Karpas-422 (cell line): ENCODE measurements around the gene PIGQ. TPM values are rescaled to one million over a fixed set of nuclear protein-coding genes. Genes with fewer than 3 reads are reported as not detected.
A peak's percentile ranks its signal among the peaks of the same experiment; 100 is the strongest.

Experiments
- DNase-seq: peaks from one replicate; pipeline ENCODE4 v3.0.0-alpha.2; 2015
- H2AFZ ChIP-seq: fragments of 200-600 bp; sonication (generic); 2 replicates; pipeline ENCODE4 v1.6.1; 2014; ENCODE audit warnings: antibody characterized with exemption, low read length, mixed read lengths
- H3K27ac ChIP-seq: fragments of 200-600 bp; sonication (generic); 2 replicates; pipeline ENCODE4 v1.5.1; 2014; ENCODE audit warnings: mild to moderate bottlenecking, low read length, moderate library complexity
- H3K27me3 ChIP-seq: fragments of 200-600 bp; sonication (generic); 2 replicates; pipeline ENCODE4 v1.6.1; 2014; ENCODE audit warnings: low read length, mixed read lengths
- H3K36me3 ChIP-seq: fragments of 200-600 bp; sonication (generic); 2 replicates; pipeline ENCODE4 v1.6.1; 2014; ENCODE audit warnings: low read length, mixed read lengths; ENCODE audit not compliant: insufficient read depth
- H3K4me1 ChIP-seq: fragments of 200-600 bp; sonication (generic); 2 replicates; pipeline ENCODE4 v1.6.1; 2014; ENCODE audit warnings: mild to moderate bottlenecking, low read length, mixed read lengths
- H3K4me2 ChIP-seq: fragments of 200-600 bp; sonication (generic); 2 replicates; pipeline ENCODE4 v1.6.1; 2014; ENCODE audit warnings: low read length, low read depth, mild to moderate bottlenecking; ENCODE audit not compliant: poor library complexity, severe bottlenecking
- H3K4me3 ChIP-seq: fragments of 200-600 bp; sonication (generic); 2 replicates; pipeline ENCODE4 v1.5.1; 2014; ENCODE audit warnings: mild to moderate bottlenecking, antibody characterized with exemption, low read length, mixed read lengths
- H3K79me2 ChIP-seq: fragments of 200-600 bp; sonication (generic); 2 replicates; pipeline ENCODE4 v1.6.1; 2014; ENCODE audit warnings: mild to moderate bottlenecking, low read length, mixed read lengths
- H3K9ac ChIP-seq: fragments of 200-600 bp; sonication (generic); 2 replicates; pipeline ENCODE4 v1.6.0; 2014; ENCODE audit warnings: low read length
- H3K9me2 ChIP-seq: fragments of 200-600 bp; sonication (generic), shearing (Covaris generic); replicated peaks from 2 replicates; pipeline ENCODE4 v1.6.0; 2014; ENCODE audit warnings: mild to moderate bottlenecking, low read length, moderate library complexity; ENCODE audit not compliant: insufficient read depth
- H3K9me3 ChIP-seq: fragments of 300-700, 200-600 bp; sonication (generic); 2 replicates; pipeline ENCODE4 v1.6.1; 2014; ENCODE audit warnings: low read length, mixed read lengths
- H4K20me1 ChIP-seq: fragments of 200-600 bp; sonication (generic); 2 replicates; pipeline ENCODE4 v1.6.1; 2014; ENCODE audit warnings: mild to moderate bottlenecking, antibody characterized with exemption, low read length, low read depth; ENCODE audit not compliant: insufficient read depth
- total RNA-seq: library from RNA; depleted of rRNA; stranded (reverse); fragments of >200 nt; shearing (Covaris generic); gene quantifications from 2 replicates; pipeline ENCODE4 v1.2.3, GENCODE V29; 2014; ENCODE audit warnings: low replicate concordance; rRNA removed

PIGQ gene
- total RNA-seq, result 35.7 and 64.3 TPM in 2 replicates

DNA sequence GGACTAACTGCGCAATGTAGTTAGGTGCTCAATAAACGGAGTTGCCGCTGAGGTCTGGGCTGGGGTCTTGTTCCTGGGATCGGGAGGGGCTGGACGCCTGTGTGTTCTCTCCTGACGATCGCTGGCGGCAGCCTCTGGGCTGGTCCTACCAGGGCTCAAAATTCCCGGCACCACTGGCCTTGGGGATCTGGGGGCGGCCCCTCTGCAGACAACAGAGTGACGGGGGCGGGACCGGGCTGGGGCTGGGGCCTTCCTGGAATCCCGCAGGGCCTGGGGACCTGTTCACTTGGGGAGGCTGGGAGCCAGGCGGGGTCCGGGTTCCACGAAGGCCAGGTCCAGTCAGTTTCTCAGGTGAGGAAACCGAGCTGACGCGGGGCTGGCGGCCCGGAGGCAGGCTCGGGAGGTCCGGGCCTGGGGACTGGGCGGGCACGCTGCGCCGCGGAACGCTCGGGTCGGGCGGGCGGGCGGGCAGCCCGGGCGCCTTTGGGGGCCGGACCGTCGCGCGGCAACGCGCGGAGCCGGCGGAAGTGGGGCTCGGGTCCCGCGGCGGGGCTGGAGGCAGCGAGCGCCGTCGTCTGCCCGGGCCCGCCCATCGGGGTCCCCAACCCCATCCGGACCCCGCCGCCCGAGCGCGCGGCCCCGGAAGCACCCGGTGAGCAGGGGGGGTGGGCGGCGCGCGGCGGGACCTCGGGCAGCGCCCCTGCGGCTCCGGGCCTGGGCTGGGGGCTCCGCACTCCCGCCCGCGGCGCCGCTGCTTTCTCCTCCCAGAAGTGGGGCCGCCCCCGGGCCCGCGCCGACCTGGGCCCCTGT, at the start of gene PIGQ:
Gene PIGQ, plus strand, starts transcription at position 524 of the 810 bp plus-strand sequence. CDS start 4,107 bp downstream, outside the sequence.
- H3K4me1 ChIP-seq, result peaks cover 37% of the 10 kb centered on the region
- peak within 1 kb of the TSS; percentile 81 for H2AFZ ChIP-seq
- no peaks in the 10 kb centered on the region for H3K36me3 ChIP-seq
- no peaks in the 10 kb centered on the region for H3K27me3 ChIP-seq
- no peaks in the 10 kb centered on the region for H4K20me1 ChIP-seq
- peak within 1 kb of the TSS; percentile 99 for H3K4me2 ChIP-seq
- H3K4me3 ChIP-seq, result peak within 1 kb of the TSS; percentile 99
- peak within 1 kb of the TSS; percentile 41 for H3K27ac ChIP-seq
- H3K79me2 ChIP-seq, result peaks cover 23% of the 10 kb centered on the region
- peak; percentile 88 for DNase-seq
- H3K9ac ChIP-seq, result peak within 1 kb of the TSS; percentile 98
- H3K9me3 ChIP-seq, result no peaks in the 10 kb centered on the region
- H3K9me2 ChIP-seq, result no peaks in the 10 kb centered on the region

DNA sequence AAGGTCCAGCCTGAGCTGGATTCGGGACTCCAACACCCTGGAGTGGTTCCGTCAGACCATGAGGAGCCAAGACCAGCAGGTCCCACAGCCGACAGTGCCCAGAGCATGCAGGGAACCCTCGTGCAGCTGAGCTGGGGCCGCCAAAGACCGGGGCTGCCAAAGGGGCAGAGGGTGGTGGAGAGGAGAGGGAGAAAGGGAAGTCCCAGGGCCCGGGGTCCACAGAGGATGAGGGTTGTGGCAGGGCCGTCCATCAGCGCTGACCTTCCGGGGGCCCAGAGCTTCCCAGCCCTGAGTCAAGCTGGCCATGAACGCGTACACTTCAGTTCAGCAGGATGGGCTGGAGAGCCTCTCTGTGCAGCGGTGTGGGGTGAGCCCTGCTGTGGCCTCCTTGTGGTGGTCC, 48.9 kb upstream of the PIGQ start:
- H3K4me1 ChIP-seq, result peaks cover 6% of the 10 kb centered on the region
- H2AFZ ChIP-seq, result no peak overlapping the region
- H3K36me3 ChIP-seq, result no peaks in the 10 kb centered on the region
- H4K20me1 ChIP-seq, result no peaks in the 10 kb centered on the region
- H3K4me2 ChIP-seq, result no peak overlapping the region
- no peak overlapping the region for H3K4me3 ChIP-seq
- H3K27me3 ChIP-seq, result no peaks in the 10 kb centered on the region
- no peak for DNase-seq
- H3K9me3 ChIP-seq, result no peaks in the 10 kb centered on the region
- no peaks in the 10 kb centered on the region for H3K9me2 ChIP-seq
- H3K9ac ChIP-seq, result no peak overlapping the region
- H3K27ac ChIP-seq, result no peak overlapping the region
- peaks cover 1% of the 10 kb centered on the region; the same call in 1 of the 2 replicates for H3K79me2 ChIP-seq

DNA sequence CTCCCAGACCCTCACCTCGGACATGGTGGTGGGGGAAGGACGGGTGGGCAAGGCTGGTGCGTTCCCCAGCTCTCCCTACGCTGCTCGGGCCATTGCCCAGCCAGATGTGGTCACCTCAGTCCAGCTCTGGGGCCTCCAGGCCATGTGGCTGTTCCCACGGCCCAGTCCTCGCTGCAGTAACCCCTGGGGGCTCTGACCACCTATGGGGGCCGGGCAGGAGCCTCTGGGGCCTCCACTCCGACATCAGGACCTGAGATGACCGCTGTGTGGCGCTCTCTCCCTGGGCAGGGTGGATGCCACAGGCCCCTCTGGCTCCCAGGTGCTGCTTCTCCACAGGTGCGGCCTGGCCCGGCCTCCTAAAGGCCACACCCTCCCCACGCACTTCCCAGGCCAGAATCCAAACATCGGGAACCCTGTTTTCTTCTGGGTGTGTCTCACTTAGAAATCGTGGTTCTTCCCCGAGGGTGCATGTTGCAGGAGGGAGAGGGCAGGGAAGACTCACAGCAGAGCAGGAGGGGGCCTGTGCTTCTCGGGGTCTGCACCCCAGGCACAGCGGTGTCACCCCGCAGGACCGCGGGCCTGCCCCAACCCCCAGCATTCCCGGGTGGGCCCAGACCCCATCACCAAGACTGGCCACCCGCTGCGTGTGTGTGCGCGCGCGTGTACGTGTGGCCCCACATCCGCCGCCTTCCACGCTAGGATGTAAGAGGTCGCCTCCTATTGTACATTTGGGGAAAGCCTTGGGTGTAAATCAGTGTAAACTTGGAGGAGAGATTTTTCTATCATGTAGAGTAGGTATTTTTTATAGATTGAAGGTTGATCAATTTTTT, 48.2 kb upstream of the PIGQ start:
- Histone ChIP-seq H4K20me1 (no peaks in the 10 kb centered on the region), H3K36me3 (no peaks in the 10 kb centered on the region), H3K27ac (no peak overlapping the region), H3K9me3 (no peaks in the 10 kb centered on the region), H3K9me2 (no peaks in the 10 kb centered on the region), H2AFZ (no peak overlapping the region), H3K4me2 (no peak overlapping the region), H3K4me1 (peaks cover 13% of the 10 kb centered on the region), H3K79me2 (peaks cover 9% of the 10 kb centered on the region), H3K4me3 (no peak overlapping the region), H3K27me3 (no peaks in the 10 kb centered on the region), H3K9ac (no peak overlapping the region)
- no peak for DNase-seq

DNA sequence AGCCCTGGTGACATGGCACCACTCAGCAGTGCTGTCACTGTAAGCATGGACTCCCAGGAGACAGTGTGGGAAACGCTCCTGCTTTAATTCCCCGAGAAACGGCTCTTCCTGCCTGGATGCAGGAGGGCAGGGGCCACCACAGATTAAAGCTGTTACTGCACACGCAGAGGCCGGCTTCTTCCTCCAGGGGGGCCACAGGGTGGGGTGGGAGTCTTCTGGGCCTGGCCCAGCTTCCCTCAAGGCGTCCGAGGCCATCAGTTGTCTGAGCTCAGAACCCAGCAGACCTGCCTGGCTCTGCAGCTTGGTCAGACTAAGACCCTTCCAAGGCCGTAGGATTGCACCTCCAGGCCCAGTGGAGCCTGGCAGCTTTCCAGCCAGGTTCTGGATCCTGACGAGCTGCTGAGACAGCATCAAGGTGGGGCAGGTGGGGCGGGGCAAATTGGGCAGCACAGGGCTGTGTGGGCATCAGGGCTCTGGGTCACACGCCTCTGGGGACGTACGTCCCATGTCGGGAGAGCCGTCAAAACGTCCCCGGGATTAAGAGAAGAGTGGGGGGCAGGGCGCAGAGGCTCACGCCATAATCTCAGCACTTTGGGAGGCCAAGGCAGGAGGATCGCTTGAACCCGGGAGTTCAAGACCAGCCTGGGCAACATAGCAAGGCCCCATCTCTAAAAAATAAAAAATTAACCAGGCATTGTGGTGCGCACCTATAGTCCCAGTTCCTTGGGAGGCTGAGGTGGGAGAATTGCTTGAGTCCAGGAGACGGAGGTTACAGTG, 47.3 kb upstream of the PIGQ start:
- Histone ChIP-seq H3K27ac (no peak overlapping the region), H3K4me2 (no peak overlapping the region), H3K79me2 (peaks cover 12% of the 10 kb centered on the region), H3K9ac (no peak overlapping the region), H4K20me1 (no peaks in the 10 kb centered on the region), H3K4me1 (peaks cover 17% of the 10 kb centered on the region), H3K27me3 (no peaks in the 10 kb centered on the region), H3K4me3 (no peak overlapping the region), H3K9me2 (no peaks in the 10 kb centered on the region), H3K36me3 (no peaks in the 10 kb centered on the region), H2AFZ (no peak overlapping the region), H3K9me3 (no peaks in the 10 kb centered on the region)
- no peak for DNase-seq

DNA sequence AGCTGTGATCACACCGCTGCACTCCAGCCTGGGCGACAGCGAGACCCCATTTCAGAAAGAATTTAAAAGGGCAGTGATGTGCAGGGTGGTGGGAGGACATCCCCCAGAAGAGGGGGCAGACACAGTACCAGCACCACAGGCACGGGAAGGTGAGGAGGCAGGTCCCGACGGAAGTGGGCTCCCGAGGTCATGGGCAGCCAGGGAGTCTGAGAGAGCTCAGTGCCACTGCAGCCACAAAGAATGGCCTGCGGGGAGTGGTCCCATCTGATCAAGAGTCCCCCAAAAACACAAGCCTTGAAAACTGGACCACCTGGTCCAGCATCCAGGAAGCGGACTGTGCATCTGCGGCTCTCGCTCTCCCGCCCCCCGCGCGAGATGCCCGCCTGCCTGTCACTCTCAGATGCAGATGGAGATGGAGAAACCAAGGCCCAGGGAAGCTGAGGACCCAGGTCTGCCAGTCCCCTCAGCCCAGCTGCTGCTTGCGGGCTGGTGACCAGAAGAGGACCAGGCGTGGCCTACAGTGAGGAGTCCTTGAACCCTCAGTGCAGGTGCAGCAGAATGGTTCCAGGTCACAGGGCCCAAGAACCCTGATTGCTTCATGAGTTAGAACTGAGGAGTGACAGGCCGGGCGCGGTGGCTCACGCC, 46.5 kb upstream of the PIGQ start:
- DNase-seq, result no peak
- H3K27me3 ChIP-seq, result no peaks in the 10 kb centered on the region
- no peaks in the 10 kb centered on the region; the same call in 1 of the 2 replicates for H4K20me1 ChIP-seq
- H3K79me2 ChIP-seq, result peaks cover 14% of the 10 kb centered on the region
- H3K4me1 ChIP-seq, result peaks cover 17% of the 10 kb centered on the region
- no peak overlapping the region for H3K4me2 ChIP-seq
- H3K9ac ChIP-seq, result no peak overlapping the region
- H3K4me3 ChIP-seq, result no peak overlapping the region
- H3K27ac ChIP-seq, result no peak overlapping the region
- no peaks in the 10 kb centered on the region for H3K9me3 ChIP-seq
- no peaks in the 10 kb centered on the region for H3K36me3 ChIP-seq
- H3K9me2 ChIP-seq, result no peaks in the 10 kb centered on the region
- no peak overlapping the region for H2AFZ ChIP-seq

DNA sequence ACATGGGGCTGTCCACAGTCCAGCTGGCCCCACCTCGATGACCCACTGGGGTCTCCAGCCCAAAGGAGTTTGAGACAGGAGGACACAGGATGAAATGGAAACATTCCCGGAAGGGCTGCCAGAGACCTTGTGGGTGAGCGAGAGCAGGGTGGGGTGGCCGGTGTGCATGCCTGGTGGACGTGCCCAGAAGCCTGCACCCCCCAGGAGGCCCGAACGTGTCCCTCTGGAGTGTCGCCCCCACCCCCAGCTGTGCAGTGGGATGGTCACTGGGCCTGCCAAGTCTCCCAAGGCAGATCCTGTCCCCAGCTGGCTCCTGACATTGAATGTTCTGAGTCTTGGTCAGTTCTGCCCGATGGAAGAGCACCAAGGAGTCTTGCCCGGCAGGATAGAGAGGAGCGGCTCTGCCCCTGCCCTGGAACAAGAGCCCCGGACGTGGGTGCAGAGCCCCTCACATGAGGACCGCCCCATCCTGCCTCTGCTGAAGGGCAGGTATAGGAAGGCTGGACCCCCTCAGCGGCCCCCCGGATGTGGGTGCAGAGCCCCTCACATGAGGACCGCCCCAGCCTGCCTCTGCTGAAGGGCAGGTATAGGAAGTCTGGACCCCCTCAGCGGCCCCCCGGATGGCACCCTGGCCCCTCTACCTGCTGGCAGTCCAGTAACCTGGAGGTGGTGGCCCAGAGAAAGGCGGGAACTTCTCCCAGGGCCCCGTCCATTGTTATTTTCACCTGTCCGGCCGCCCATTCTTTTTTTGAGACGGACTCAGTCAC, 45.3 kb upstream of the PIGQ start:
- Histone ChIP-seq H3K9me2 (no peaks in the 10 kb centered on the region), H3K27me3 (no peaks in the 10 kb centered on the region), H4K20me1 (peaks cover 5% of the 10 kb centered on the region; the same call in 1 of the 2 replicates), H3K9ac (no peak overlapping the region), H3K4me2 (no peak overlapping the region), H3K79me2 (peaks cover 27% of the 10 kb centered on the region), H3K36me3 (no peaks in the 10 kb centered on the region), H3K9me3 (no peaks in the 10 kb centered on the region), H2AFZ (no peak overlapping the region), H3K4me1 (peaks cover 22% of the 10 kb centered on the region), H3K27ac (no peak overlapping the region), H3K4me3 (no peak overlapping the region)
- no peak for DNase-seq

DNA sequence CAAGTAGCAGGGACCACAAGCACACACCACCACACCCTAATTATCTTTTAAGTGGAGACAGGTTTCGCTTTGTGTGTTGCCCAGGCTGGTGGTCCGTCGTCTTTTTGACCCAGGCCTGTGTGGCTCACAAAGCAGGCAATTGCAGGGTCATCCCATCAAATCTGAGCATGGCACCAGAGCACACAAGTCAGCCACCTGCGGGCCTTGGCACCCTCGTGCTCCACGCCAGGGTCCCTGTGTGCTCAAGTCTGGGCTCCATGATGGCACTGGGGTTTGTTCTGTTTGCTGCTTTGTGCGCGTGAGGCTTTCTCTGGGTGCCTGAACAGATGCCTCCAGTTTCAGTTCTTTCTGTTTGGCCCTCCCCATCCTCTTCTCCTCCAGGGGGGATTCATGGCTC, 44.6 kb upstream of the PIGQ start:
- no peak overlapping the region for H2AFZ ChIP-seq
- no peaks in the 10 kb centered on the region for H3K9me3 ChIP-seq
- H3K9me2 ChIP-seq, result no peaks in the 10 kb centered on the region
- peaks cover 33% of the 10 kb centered on the region for H3K79me2 ChIP-seq
- no peaks in the 10 kb centered on the region for H3K36me3 ChIP-seq
- H3K9ac ChIP-seq, result 0 out of 2 replicates have a peak overlapping the region, but pooled peaks have one; percentile 99
- peak overlapping the region; percentile 69; the same call in 1 of the 2 replicates for H3K27ac ChIP-seq
- H3K4me2 ChIP-seq, result peak overlapping the region; percentile 91
- no peaks in the 10 kb centered on the region for H3K27me3 ChIP-seq
- no peak for DNase-seq
- no peak overlapping the region for H3K4me3 ChIP-seq
- peaks cover 25% of the 10 kb centered on the region for H3K4me1 ChIP-seq
- peaks cover 11% of the 10 kb centered on the region for H4K20me1 ChIP-seq
